Mucosa of descending colon (tissue), 3 donors: ENCODE measurements around the gene SAMD5. TPM values are rescaled to one million over a fixed set of nuclear protein-coding genes. Genes with fewer than 3 reads are reported as not detected.

Experiments
- ATAC-seq: fragments of 200-7000 bp; cut with Tn5 transposase; one replicate; pipeline ENCODE4 v1.9.1; 2020; ENCODE audit warnings: mild to moderate bottlenecking, moderate library complexity
- DNase-seq, 3 donors: peaks; one replicate each; pipeline ENCODE4 v3.0.0-alpha.2; 2020
- H3K36me3 ChIP-seq: fragments of 200-600 bp; one replicate; pipeline ENCODE4 v1.8.0; 2021; ENCODE audit warnings: low read depth, mild to moderate bottlenecking
- H3K4me1 ChIP-seq: fragments of 200-600 bp; one replicate; pipeline ENCODE4 v1.8.0; 2021; ENCODE audit warnings: low read depth, mild to moderate bottlenecking
- H3K4me3 ChIP-seq: fragments of 200-600 bp; one replicate; pipeline ENCODE4 v1.8.0; 2021; ENCODE audit warnings: mild to moderate bottlenecking
- H3K9me3 ChIP-seq: fragments of 200-600 bp; one replicate; pipeline ENCODE4 v1.8.0; 2021; ENCODE audit warnings: mild to moderate bottlenecking
- intact Hi-C, 2 donors: fragments of 100-400 bp; cut with DNase I in 1 of 2; cut with micrococcal nuclease in 1 of 2; formaldehyde crosslinking; loops; one replicate each; pipeline versions ENCODE4 v1.11.0 to v1.11.1; 2022; cut with DNase I, micrococcal nuclease
- total RNA-seq, 3 donors: library from RNA; stranded (reverse); fragmentation: NEBNext Ultra II Directional in 2 of 3; extraction: Animal tissue kit (Norgen Biotek cat#: 25700) in 2 of 3; gene quantifications; one replicate each; pipeline versions ENCODE4 v1.2.1 to v1.2.4, GENCODE V29; 2021 to 2023
- TF ChIP-seq, protein P1 (sequence below): fragments of 200-600 bp; IDR thresholded peaks from one replicate; pipeline ENCODE4 v1.8.0; 2022; ENCODE audit warnings: antibody characterized with exemption, mild to moderate bottlenecking
- donor health status: DM: no; HTN: no; CAD: no; lungs with moderate emphysema.
- donor health status: DM: no; HTN: no; CAD: no.
- donor health status: DM: no; HTN: yes; CAD: no.

SAMD5 gene
- total RNA-seq, 3 donors from 2014 or later = 4.7 to 11.1 (median 10.3) TPM

DNA sequence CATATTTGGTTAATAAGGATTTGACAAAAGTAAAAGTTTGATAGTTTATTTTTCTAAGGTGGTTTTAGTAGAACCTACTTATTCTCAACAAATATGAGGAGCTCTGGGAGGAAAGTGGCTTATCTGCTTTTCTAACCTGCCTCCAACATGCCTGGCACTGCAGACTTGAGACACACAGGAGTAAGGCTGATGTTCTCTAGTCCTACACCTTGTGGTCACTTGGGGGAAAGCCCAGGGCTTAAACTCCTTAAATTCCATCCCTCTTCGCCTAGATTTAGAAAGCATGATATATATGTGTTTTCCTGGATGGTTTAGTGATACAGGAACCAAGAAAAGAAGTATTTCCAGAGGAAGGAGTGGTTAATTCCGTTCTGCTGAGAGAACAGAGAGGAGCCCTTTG lies 39.9 kb upstream of the SAMD5 start:
- H3K9me3 ChIP-seq = no peaks in the 10 kb centered on the region
- no peak for ATAC-seq
- H3K4me3 ChIP-seq = no peak overlapping the region
- H3K4me1 ChIP-seq = no peaks in the 10 kb centered on the region
- intact Hi-C loops = no loop called here
- TF ChIP-seq, protein P1, sequence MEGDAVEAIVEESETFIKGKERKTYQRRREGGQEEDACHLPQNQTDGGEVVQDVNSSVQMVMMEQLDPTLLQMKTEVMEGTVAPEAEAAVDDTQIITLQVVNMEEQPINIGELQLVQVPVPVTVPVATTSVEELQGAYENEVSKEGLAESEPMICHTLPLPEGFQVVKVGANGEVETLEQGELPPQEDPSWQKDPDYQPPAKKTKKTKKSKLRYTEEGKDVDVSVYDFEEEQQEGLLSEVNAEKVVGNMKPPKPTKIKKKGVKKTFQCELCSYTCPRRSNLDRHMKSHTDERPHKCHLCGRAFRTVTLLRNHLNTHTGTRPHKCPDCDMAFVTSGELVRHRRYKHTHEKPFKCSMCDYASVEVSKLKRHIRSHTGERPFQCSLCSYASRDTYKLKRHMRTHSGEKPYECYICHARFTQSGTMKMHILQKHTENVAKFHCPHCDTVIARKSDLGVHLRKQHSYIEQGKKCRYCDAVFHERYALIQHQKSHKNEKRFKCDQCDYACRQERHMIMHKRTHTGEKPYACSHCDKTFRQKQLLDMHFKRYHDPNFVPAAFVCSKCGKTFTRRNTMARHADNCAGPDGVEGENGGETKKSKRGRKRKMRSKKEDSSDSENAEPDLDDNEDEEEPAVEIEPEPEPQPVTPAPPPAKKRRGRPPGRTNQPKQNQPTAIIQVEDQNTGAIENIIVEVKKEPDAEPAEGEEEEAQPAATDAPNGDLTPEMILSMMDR = no peak
- no peak for DNase-seq
- H3K36me3 ChIP-seq = no peaks in the 10 kb centered on the region

- Histone ChIP-seq H3K4me3 (no peak overlapping the region), H3K4me1 (no peaks in the 10 kb centered on the region), H3K36me3 (no peaks in the 10 kb centered on the region), H3K9me3 (no peaks in the 10 kb centered on the region)
- intact Hi-C loops = no loop called here
- DNase-seq = no peak
- TF ChIP-seq, protein P1 = no peak
- no peak for ATAC-seq
These were observed 28.6 kb upstream of the SAMD5 start for GRCh38 chr6:147479857-147480256.

DNA sequence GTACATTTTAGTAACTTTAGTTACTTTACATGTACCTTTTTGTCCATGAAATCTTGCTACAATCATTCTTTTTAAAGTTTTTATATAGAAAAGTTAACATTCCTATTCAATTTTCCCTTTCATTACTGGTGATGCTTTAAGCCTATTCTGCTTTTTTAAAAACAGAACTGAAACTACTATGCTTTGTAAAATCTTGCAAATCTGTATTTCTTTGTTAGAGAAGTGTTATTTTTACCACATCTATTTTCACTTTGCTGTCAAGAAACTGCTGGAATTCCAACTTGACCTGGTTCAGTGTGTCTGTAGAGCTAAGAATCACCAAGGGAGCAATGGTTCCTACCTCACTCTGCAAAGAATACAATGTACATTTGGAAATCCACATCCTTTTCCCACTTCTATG lies 21.8 kb upstream of the SAMD5 start:
- no peak for DNase-seq
- ATAC-seq = no peak
- TF ChIP-seq, protein P1 = no peak
- Histone ChIP-seq H3K4me1 (no peaks in the 10 kb centered on the region), H3K9me3 (no peaks in the 10 kb centered on the region), H3K36me3 (no peaks in the 10 kb centered on the region), H3K4me3 (no peak overlapping the region)
- intact Hi-C loops = no loop called here

DNA sequence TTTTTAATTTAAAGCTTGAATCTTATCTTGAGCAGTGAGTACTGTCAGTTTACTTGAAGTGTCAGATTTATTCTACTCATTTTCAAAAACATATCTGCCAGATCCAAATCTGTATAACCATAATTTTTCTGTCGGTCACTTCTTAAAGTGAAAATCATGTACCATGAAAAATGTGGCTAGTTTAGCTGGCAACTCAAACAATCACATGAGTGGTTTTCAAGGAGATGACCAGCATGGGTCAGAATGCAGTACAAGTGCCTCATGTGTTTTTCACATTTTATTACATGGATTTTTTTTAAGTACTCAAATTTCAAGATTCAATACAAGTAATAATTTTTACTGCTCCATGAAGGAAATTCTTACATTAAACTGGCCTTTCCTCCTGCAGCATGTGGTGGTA lies 11.0 kb upstream of the SAMD5 start:
- H3K4me3 ChIP-seq = no peak overlapping the region
- no peaks in the 10 kb centered on the region for H3K36me3 ChIP-seq
- H3K4me1 ChIP-seq = no peaks in the 10 kb centered on the region
- intact Hi-C loops = no loop called here
- H3K9me3 ChIP-seq = no peaks in the 10 kb centered on the region
- DNase-seq = no peak
- TF ChIP-seq, protein P1 = no peak
- ATAC-seq = no peak

DNA sequence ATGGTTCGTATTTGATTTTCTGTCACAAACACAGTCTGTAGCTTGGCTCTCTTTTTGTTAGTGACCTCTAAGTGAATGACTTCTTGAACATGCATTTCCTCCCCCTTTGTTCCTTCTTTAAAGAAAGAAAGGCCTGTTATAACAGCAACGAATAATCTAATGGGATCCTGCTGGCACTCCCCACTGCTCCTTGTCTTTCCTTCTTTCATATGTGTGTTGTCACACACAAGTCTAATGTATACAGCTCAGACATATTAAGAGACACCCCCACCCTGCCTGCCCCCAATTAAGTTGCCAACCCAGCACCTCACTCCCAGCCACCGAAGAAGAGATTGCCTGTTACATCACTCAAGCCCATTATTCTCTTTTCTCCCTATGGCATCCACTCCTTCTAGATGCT lies 4.9 kb upstream of the SAMD5 start:
- no peaks in the 10 kb centered on the region for H3K9me3 ChIP-seq
- H3K4me3 ChIP-seq = no peak overlapping the region
- intact Hi-C loops = loop anchor here in 1 of 2 donors (10.0 kb wide), 1 partner anchor 461 kb away; no protein-coding TSS in a partner anchor
- TF ChIP-seq, protein P1 = no peak
- ATAC-seq (no peak), DNase-seq (no peak)
- H3K36me3 ChIP-seq = no peaks in the 10 kb centered on the region
- H3K4me1 ChIP-seq = peaks cover 9% of the 10 kb centered on the region

GRCh38 chr6:147504848-147505247 lies 3.6 kb upstream of the SAMD5 start:
- no peak for ATAC-seq
- no peaks in the 10 kb centered on the region for H3K36me3 ChIP-seq
- no peak for DNase-seq
- H3K9me3 ChIP-seq = no peaks in the 10 kb centered on the region
- no peak overlapping the region for H3K4me3 ChIP-seq
- H3K4me1 ChIP-seq = peaks cover 11% of the 10 kb centered on the region
- TF ChIP-seq, protein P1 = no peak
- intact Hi-C loops = loop anchor here (5.0 to 10.0 kb wide), 2 partner anchors 460 to 662 kb away; no protein-coding TSS in a partner anchor
